BE2C (cell line): Measurements from ENCODE around the gene SLC8B1.

ENCODE experiments used
- DNase-seq: peaks from one replicate; pipeline ENCODE4 v3.0.0-alpha.2; 2020
- H3K27me3 ChIP-seq: fragments of 250-450 bp; sonication (Bioruptor Pico); 2 replicates; pipeline ENCODE4 v1.5.1; 2020; ENCODE audit warnings: mild to moderate bottlenecking
- H3K36me3 ChIP-seq: fragments of 250-450 bp; sonication (Bioruptor Pico); 2 replicates; pipeline ENCODE4 v1.5.1; 2020; ENCODE audit warnings: mild to moderate bottlenecking
- H3K4me1 ChIP-seq: fragments of 250-450 bp; sonication (Bioruptor Pico); 2 replicates; pipeline ENCODE4 v1.5.1; 2020
- H3K4me3 ChIP-seq: 2 replicates; pipeline ENCODE4 v1.5.1; 2011; ENCODE audit warnings: low read depth, low read length
- H3K9me3 ChIP-seq: fragments of 250-450 bp; sonication (Bioruptor Pico); 2 replicates; pipeline ENCODE4 v1.5.1; 2020
- CTCF ChIP-seq: IDR thresholded peaks from 2 replicates; pipeline ENCODE4 v1.5.1; 2012; ENCODE audit warnings: mild to moderate bottlenecking, low read depth, low read length

Gene SLC8B1

GRCh38 chr12:113299619-113300237 is 35.2 kb downstream of the SLC8B1 start:
- Histone ChIP-seq H3K4me1 (no peaks in the 10 kb centered on the region), H3K36me3 (peaks cover 4% of the 10 kb centered on the region), H3K4me3 (no peak overlapping the region), H3K9me3 (no peaks in the 10 kb centered on the region), H3K27me3 (no peaks in the 10 kb centered on the region)
- TF ChIP-seq CTCF: no peak
- DNase-seq: peak; percentile 47

GRCh38 chr12:113298861-113299545 is 35.9 kb downstream of the SLC8B1 start:
- TF ChIP-seq CTCF: no peak
- Histone ChIP-seq H3K9me3 (no peaks in the 10 kb centered on the region), H3K27me3 (no peaks in the 10 kb centered on the region), H3K4me3 (no peak overlapping the region), H3K4me1 (no peaks in the 10 kb centered on the region), H3K36me3 (peaks cover 4% of the 10 kb centered on the region)
- no peak for DNase-seq

GRCh38 chr12:113298472-113298817 is 36.5 kb downstream of the SLC8B1 start:
- TF ChIP-seq CTCF: no peak

GRCh38 chr12:113297621-113298471 is 37.1 kb downstream of the SLC8B1 start:
- peaks cover 12% of the 10 kb centered on the region for H3K36me3 ChIP-seq
- H3K4me3 ChIP-seq: no peak overlapping the region
- DNase-seq: no peak
- H3K9me3 ChIP-seq: no peaks in the 10 kb centered on the region
- H3K4me1 ChIP-seq: no peaks in the 10 kb centered on the region
- no peak for TF ChIP-seq CTCF
- no peaks in the 10 kb centered on the region for H3K27me3 ChIP-seq

More at GRCh38 chr12:113298472-113298817, 36.5 kb downstream of the SLC8B1 start:
- H3K27me3 ChIP-seq: no peaks in the 10 kb centered on the region
- no peak overlapping the region for H3K4me3 ChIP-seq
- peaks cover 6% of the 10 kb centered on the region for H3K36me3 ChIP-seq
- H3K9me3 ChIP-seq: no peaks in the 10 kb centered on the region
- DNase-seq: no peak
- H3K4me1 ChIP-seq: no peaks in the 10 kb centered on the region

GRCh38 chr12:113297214-113297587 is 37.7 kb downstream of the SLC8B1 start:
- peaks cover 13% of the 10 kb centered on the region for H3K36me3 ChIP-seq
- TF ChIP-seq CTCF: no peak
- DNase-seq: no peak

More at GRCh38 chr12:113297214-113297587, 37.7 kb downstream of the SLC8B1 start:
- no peaks in the 10 kb centered on the region for H3K9me3 ChIP-seq
- no peaks in the 10 kb centered on the region for H3K4me1 ChIP-seq
- no peak overlapping the region for H3K4me3 ChIP-seq
- H3K27me3 ChIP-seq: no peaks in the 10 kb centered on the region
